Gastrocnemius medialis (tissue), 4 donors: Measurements from ENCODE around the gene ADAMTSL3. TPM values are rescaled to one million over a fixed set of nuclear protein-coding genes. Genes with fewer than 3 reads are reported as not detected.

ENCODE experiments used
- ATAC-seq, 2 donors: fragments of 150-250 bp; one replicate each; pipeline ENCODE4 v1.9.1; 2016
- DNase-seq, 2 donors: peaks; one replicate each; pipeline ENCODE4 v3.0.0-alpha.2; 2019
- H3K27ac ChIP-seq, 4 donors: fragments of 200-600 bp; sonication (generic); 1 replicate in 1 of 4; 2 replicates in 3 of 4; pipeline ENCODE4 v1.5.1; 2016 to 2018; ENCODE audit warnings: mild to moderate bottlenecking in 2 of 4, moderate library complexity in 1 of 4
- H3K27me3 ChIP-seq, 3 donors: fragments of 200-600 bp; sonication (generic) in 2 of 3; 1 replicate in 1 of 3; 2 replicates in 2 of 3; pipeline versions ENCODE4 v1.5.1 to v1.6.0; 2016 to 2019; ENCODE audit warnings: mild to moderate bottlenecking in 1 of 3, moderate library complexity in 1 of 3
- H3K36me3 ChIP-seq, 2 donors: fragments of 200-600 bp; sonication (generic) in 1 of 2; one replicate each; pipeline ENCODE4 v1.5.1; 2017 to 2018
- H3K4me1 ChIP-seq, 2 donors: fragments of 200-600 bp; sonication (generic) in 1 of 2; one replicate each; pipeline ENCODE4 v1.5.1; 2016 to 2017; ENCODE audit warnings: mild to moderate bottlenecking in 2 of 2
- H3K4me3 ChIP-seq, 4 donors: fragments of 200-600 bp; sonication (generic) in 3 of 4; 1 replicate in 1 of 4; 2 replicates in 3 of 4; pipeline ENCODE4 v1.5.1; 2016 to 2019; ENCODE audit warnings: mild to moderate bottlenecking in 2 of 4
- H3K9me3 ChIP-seq, 3 donors: fragments of 200-600 bp; sonication (generic) in 2 of 3; 1 replicate in 1 of 3; 2 replicates in 2 of 3; pipeline ENCODE4 v1.5.1; 2016 to 2019
- CTCF ChIP-seq, 5 experiments: fragments of 450-650 bp in 3 of 5; fragments of 200-600 bp in 2 of 5; sonication (generic) in 2 of 5; IDR thresholded peaks in 4 of 5; conservative IDR thresholded peaks in 1 of 5; 1 replicate in 4 of 5; 2 replicates in 1 of 5; pipeline ENCODE4 v1.5.1; 2016 to 2019; ENCODE audit warnings: antibody characterized with exemption in 5 of 5, mild to moderate bottlenecking in 3 of 5, moderate library complexity in 3 of 5
- POLR2A ChIP-seq, 2 donors: fragments of 450-650 bp; IDR thresholded peaks; one replicate each; pipeline ENCODE4 v1.6.1; 2017; ENCODE audit warnings: antibody characterized with exemption in 2 of 2, mild to moderate bottlenecking in 2 of 2, moderate library complexity in 2 of 2
- in situ Hi-C, 4 donors: fragments of 200-750 bp; cut with MboI; loops; one replicate each; pipeline versions ENCODE4 v1.15.0 to v1.8.0; 2017; ENCODE audit warnings: low sequenced_read_pairs in 4 of 4
- intact Hi-C: fragments of 100-400 bp; cut with DNase I; formaldehyde crosslinking; loops from one replicate; pipeline ENCODE4 v1.15.1; 2023; ENCODE audit warnings: low total_unique reads
- total RNA-seq, 4 donors: library from RNA; depleted of rRNA; stranded (reverse); fragments of >200 nt; gene quantifications; one replicate each; pipeline versions ENCODE4 v1.1.0 to v1.2.3, GENCODE V29; 2016

Gene ADAMTSL3
- total RNA-seq, 4 donors from 2014 or later: 0.66 to 2.9 (median 0.76) TPM

GRCh38 chr15:83783227-83783626 is 129.3 kb downstream of the ADAMTSL3 start:
- no peak for ATAC-seq
- intact Hi-C loops: no loop called here
- TF ChIP-seq POLR2A (IDR thresholded peaks at IDR 0.05) (no peak), CTCF (IDR thresholded peaks at IDR 0.05 in 4 of 5, conservative IDR thresholded peaks at IDR 0.05 in 1 of 5) (no peak)

GRCh38 chr15:83784975-83785374 is 131.1 kb downstream of the ADAMTSL3 start:
- H3K27ac ChIP-seq: no peak overlapping the region
- ATAC-seq: no peak

More at GRCh38 chr15:83783227-83783626, 129.3 kb downstream of the ADAMTSL3 start:
- H3K27me3 ChIP-seq: no peaks in the 10 kb centered on the region
- no peaks in the 10 kb centered on the region for H3K9me3 ChIP-seq
- H3K4me3 ChIP-seq: no peak overlapping the region
- H3K36me3 ChIP-seq: no peaks in the 10 kb centered on the region
- H3K4me1 ChIP-seq: no peaks in the 10 kb centered on the region
- in situ Hi-C loops: no loop called here
- H3K27ac ChIP-seq: no peak overlapping the region
- no peak for DNase-seq

GRCh38 chr15:83786336-83786735 is 132.4 kb downstream of the ADAMTSL3 start:
- in situ Hi-C loops: no loop called here
- Histone ChIP-seq H3K4me1 (no peaks in the 10 kb centered on the region), H3K27me3 (no peaks in the 10 kb centered on the region), H3K9me3 (no peaks in the 10 kb centered on the region), H3K36me3 (no peaks in the 10 kb centered on the region), H3K27ac (no peak overlapping the region), H3K4me3 (no peak overlapping the region)
- DNase-seq: no peak
- intact Hi-C loops: no loop called here
- TF ChIP-seq POLR2A (IDR thresholded peaks at IDR 0.05) (no peak), CTCF (IDR thresholded peaks at IDR 0.05 in 4 of 5, conservative IDR thresholded peaks at IDR 0.05 in 1 of 5) (no peak)
- no peak for ATAC-seq

More at GRCh38 chr15:83784975-83785374, 131.1 kb downstream of the ADAMTSL3 start:
- no peak for DNase-seq
- TF ChIP-seq POLR2A (IDR thresholded peaks at IDR 0.05): no peak
- no peak for TF ChIP-seq CTCF (IDR thresholded peaks at IDR 0.05 in 4 of 5, conservative IDR thresholded peaks at IDR 0.05 in 1 of 5)
- in situ Hi-C loops (no loop called here), intact Hi-C loops (no loop called here)
- Histone ChIP-seq H3K4me1 (no peaks in the 10 kb centered on the region), H3K9me3 (no peaks in the 10 kb centered on the region), H3K36me3 (no peaks in the 10 kb centered on the region), H3K27me3 (no peaks in the 10 kb centered on the region), H3K4me3 (no peak overlapping the region)

- Histone ChIP-seq H3K4me3 (no peak overlapping the region), H3K4me1 (no peaks in the 10 kb centered on the region), H3K9me3 (no peaks in the 10 kb centered on the region), H3K27me3 (no peaks in the 10 kb centered on the region), H3K27ac (no peak overlapping the region), H3K36me3 (no peaks in the 10 kb centered on the region)
- DNase-seq (no peak), ATAC-seq (no peak)
- in situ Hi-C loops: no loop called here
- no peak for TF ChIP-seq POLR2A (IDR thresholded peaks at IDR 0.05)
- no peak for TF ChIP-seq CTCF (IDR thresholded peaks at IDR 0.05 in 4 of 5, conservative IDR thresholded peaks at IDR 0.05 in 1 of 5)
- intact Hi-C loops: no loop called here
These were observed 139.1 kb downstream of the ADAMTSL3 start for GRCh38 chr15:83793069-83793468.

GRCh38 chr15:83794209-83794608 is 140.3 kb downstream of the ADAMTSL3 start:
- TF ChIP-seq CTCF (IDR thresholded peaks at IDR 0.05 in 4 of 5, conservative IDR thresholded peaks at IDR 0.05 in 1 of 5) (no peak), POLR2A (IDR thresholded peaks at IDR 0.05) (no peak)
- no peaks in the 10 kb centered on the region for H3K4me1 ChIP-seq
- DNase-seq (no peak), ATAC-seq (no peak)
- H3K36me3 ChIP-seq: no peaks in the 10 kb centered on the region
- H3K27ac ChIP-seq: no peak overlapping the region
- in situ Hi-C loops: no loop called here
- no peak overlapping the region for H3K4me3 ChIP-seq
- no peaks in the 10 kb centered on the region for H3K27me3 ChIP-seq
- H3K9me3 ChIP-seq: no peaks in the 10 kb centered on the region
- intact Hi-C loops: no loop called here
